DND-41 (cell line): Measurements from ENCODE around the gene CDHR3.

ENCODE experiments used
- CTCF ChIP-seq: IDR thresholded peaks from 2 replicates; pipeline ENCODE4 v1.5.1; 2012; ENCODE audit warnings: borderline replicate concordance, low read length, moderate library complexity, mild to moderate bottlenecking; ENCODE audit not compliant: poor library complexity, severe bottlenecking; ENCODE audit errors: extremely low read depth
- EZH2 ChIP-seq: IDR thresholded peaks from 3 replicates; pipeline ENCODE4 v1.6.1; 2012; ENCODE audit warnings: borderline replicate concordance, low read depth, mild to moderate bottlenecking, moderate library complexity, low read length, inconsistent platforms; ENCODE audit not compliant: severe bottlenecking

- TF ChIP-seq EZH2, result no peak
- TF ChIP-seq CTCF, result no peak
Measured at GRCh38 chr7:105989686-105990085, 26.6 kb downstream of the CDHR3 start.
